LNCaP clone FGC (cell line): ENCODE data around the gene THAP7.
"Not testable (repeated sequence)": the region's sequence is repeated elsewhere in the genome, so short reads cannot be mapped to it uniquely, and the experiment has no call there.

ENCODE experiments used
- DNase-seq: peaks from one replicate; pipeline ENCODE4 v3.0.0-alpha.2; 2011; ENCODE audit warnings: low read depth
- H3K4me3 ChIP-seq: 2 replicates; pipeline ENCODE4 v1.5.1; 2011; ENCODE audit warnings: mild to moderate bottlenecking, low read depth, low read length, control low read depth
- TF ChIP-seq, protein P1 (sequence below): IDR thresholded peaks from 2 replicates; pipeline ENCODE4 v1.5.1; 2012; ENCODE audit warnings: mild to moderate bottlenecking; ENCODE audit not compliant: control insufficient read depth, insufficient read depth; ENCODE audit errors: extremely low read depth

Gene THAP7, protein sequence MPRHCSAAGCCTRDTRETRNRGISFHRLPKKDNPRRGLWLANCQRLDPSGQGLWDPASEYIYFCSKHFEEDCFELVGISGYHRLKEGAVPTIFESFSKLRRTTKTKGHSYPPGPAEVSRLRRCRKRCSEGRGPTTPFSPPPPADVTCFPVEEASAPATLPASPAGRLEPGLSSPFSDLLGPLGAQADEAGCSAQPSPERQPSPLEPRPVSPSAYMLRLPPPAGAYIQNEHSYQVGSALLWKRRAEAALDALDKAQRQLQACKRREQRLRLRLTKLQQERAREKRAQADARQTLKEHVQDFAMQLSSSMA

DNA sequence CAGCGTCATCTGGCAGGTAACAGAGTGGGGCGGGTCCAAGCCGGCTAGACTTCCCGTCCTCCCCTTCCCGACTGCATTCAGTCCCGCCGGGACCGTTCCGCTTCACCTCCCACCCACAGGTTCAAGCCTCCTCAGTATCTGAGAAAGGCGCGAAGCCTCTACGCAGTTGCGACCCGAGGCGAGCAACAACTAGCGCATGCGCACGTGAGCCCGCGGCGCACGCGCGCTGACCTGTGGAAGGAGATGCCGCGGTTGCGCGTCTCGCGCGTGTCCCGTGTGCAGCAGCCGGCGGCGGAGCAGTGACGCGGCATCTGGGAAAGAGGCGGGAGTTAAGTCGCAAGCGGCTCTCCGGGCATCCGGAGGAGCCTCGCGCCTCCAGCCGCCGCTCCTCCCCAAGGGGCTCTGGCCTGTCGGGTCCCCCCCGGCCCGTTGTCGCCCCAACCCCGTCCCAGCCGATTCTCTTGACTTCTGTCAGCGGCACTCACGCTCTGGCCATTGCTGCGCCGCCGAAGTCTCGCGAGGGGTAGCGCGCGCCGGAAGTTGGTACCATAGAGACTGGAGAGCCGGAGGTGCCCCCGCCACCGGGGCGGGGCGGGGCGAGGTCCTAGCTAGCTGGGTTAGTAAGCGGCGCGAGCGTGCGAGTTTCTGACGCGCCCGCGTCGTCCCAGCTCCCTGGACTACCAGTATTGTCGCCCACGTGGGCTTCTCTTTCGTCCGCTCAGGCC is at the start of gene THAP7:
TSS of gene THAP7 (minus strand) at position 518 of the 725 bp plus-strand sequence. CDS start at position 311, 207 bp downstream.
- TF ChIP-seq, protein P1, sequence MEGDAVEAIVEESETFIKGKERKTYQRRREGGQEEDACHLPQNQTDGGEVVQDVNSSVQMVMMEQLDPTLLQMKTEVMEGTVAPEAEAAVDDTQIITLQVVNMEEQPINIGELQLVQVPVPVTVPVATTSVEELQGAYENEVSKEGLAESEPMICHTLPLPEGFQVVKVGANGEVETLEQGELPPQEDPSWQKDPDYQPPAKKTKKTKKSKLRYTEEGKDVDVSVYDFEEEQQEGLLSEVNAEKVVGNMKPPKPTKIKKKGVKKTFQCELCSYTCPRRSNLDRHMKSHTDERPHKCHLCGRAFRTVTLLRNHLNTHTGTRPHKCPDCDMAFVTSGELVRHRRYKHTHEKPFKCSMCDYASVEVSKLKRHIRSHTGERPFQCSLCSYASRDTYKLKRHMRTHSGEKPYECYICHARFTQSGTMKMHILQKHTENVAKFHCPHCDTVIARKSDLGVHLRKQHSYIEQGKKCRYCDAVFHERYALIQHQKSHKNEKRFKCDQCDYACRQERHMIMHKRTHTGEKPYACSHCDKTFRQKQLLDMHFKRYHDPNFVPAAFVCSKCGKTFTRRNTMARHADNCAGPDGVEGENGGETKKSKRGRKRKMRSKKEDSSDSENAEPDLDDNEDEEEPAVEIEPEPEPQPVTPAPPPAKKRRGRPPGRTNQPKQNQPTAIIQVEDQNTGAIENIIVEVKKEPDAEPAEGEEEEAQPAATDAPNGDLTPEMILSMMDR, result no peak
- peak; percentile 83 for DNase-seq
- peak within 1 kb of the TSS; percentile 84 for H3K4me3 ChIP-seq

DNA sequence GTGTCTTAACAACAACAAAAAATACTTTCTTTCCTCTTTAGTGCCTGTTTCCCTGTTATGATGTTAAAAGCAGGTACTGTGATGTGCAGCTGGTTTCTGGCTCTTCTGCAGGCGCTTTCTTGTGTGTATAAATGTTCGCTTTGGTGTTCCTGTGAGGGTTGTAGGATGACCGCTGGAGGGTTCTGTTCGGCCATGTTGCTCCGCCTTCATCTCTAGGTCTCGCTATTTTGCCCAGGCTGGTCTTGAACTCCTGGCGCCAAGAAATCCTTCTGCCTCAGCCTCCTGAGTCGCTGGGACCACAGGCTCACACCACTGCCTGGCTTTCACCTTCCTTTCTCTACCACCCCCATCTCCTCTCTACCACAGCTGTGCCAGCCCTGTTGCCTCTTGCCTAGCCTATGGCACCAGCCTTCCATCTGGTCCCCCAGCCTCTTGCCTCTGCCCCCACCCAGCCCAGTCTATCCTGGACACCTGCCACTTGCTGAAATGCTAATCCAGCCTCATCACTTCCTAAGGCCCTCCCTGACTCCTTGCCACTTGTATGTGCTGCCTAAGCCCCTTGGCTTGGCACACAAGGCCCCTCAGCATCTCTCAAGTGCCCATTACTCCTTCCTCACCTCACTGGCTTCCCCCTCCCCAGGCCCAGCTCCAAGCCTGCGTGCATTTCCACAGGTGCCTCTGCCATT is 49.4 kb upstream of the THAP7 start:
- DNase-seq, result no peak
- no peak overlapping the region for H3K4me3 ChIP-seq
- TF ChIP-seq, protein P1, result no peak

DNA sequence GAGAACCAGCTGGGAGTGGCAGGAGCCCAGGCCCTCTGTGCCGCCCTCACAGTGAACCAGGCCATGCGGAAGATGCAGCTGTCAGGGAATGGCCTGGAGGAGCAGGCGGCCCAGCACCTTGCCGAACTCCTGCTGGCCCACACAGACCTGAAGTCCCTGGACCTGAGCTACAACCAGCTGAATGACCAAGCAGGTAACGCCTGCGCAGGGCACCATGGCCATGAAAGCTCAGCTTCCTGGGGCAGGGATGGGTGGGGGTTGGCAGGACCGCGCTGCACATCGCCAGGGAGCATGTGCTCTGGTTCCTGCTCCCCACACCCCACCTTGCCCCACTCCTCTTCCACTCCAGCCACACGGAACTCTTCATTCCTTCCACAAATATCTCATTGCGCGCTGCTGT is 47.0 kb upstream of the THAP7 start:
- DNase-seq, H3K4me3 ChIP-seq: not testable (repeated sequence)

- H3K4me3 ChIP-seq, DNase-seq: not testable (repeated sequence)
Measured at GRCh38 chr22:21048448-21048847, 46.5 kb upstream of the THAP7 start.

- no peak for DNase-seq
Measured at GRCh38 chr22:21047730-21048129, 45.8 kb upstream of the THAP7 start.

GRCh38 chr22:21047035-21047661 is 45.2 kb upstream of the THAP7 start:
- TF ChIP-seq, protein P1, result no peak
- no peak for DNase-seq

More at GRCh38 chr22:21047730-21048129, 45.8 kb upstream of the THAP7 start:
- TF ChIP-seq, protein P1, result no peak
- H3K4me3 ChIP-seq, result no peak overlapping the region

DNA sequence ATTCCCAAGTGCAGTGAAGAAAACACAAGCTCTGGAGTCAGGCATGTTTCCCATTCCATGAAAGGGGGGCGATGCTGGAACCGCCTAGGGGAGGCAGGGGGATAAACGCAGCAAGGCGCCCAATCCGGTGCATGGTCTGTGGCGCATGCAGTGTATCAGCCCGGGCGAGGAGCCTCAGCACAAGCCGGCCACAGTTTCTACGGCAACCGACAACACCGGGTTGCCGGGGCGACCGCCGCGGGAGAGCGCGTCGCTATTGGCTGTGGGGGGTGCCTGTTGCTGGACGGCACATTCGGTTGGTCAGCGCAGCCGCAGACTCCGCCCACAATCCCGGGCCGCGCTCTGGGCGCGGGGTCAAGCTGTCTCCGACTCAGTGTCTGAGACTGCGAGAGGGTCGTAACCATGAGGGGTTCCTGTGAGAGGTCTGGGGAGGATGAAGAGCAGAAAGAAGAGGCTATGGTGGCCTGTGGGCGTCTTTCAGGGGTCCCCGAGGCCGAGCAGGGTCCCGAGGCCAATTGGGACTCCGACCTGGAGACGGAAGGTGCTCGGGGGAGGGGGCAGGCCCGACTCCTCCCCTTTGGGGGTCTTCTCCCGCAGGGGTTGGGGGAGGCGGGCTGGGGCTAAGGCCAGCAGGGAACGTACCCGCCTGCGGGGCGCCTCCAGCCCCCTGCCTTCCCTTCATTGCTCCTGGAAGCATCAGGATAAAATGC is 43.8 kb upstream of the THAP7 start, which contains the start of gene LRRC74B:
TSS of gene LRRC74B (plus strand) at position 362 of the 710 bp plus-strand sequence. CDS start at position 403, 41 bp downstream.
- DNase-seq, result peak; percentile 48
- peak within 1 kb of the TSS; percentile 45 for H3K4me3 ChIP-seq
- TF ChIP-seq, protein P1, result no peak

More at GRCh38 chr22:21047035-21047661, 45.2 kb upstream of the THAP7 start:
- no peak overlapping the region for H3K4me3 ChIP-seq
